Endothelial cell (in vitro differentiated cells): ENCODE data around the gene CTDSPL. TPM values are rescaled to one million over a fixed set of nuclear protein-coding genes. Genes with fewer than 3 reads are reported as not detected.

Source experiments
- DNase-seq: peaks from one replicate; pipeline ENCODE4 v3.0.0; 2021; ENCODE audit warnings: low spot score
- H3K27ac Mint-ChIP-seq: one replicate; pipeline ENCODE4 v1.8.0; 2021; ENCODE audit warnings: mixed read lengths, inconsistent platforms; ENCODE audit not compliant: unreplicated experiment
- H3K27me3 Mint-ChIP-seq: one replicate; pipeline ENCODE4 v1.8.0; 2021; ENCODE audit warnings: mild to moderate bottlenecking, moderate library complexity, mixed read lengths, inconsistent platforms; ENCODE audit not compliant: unreplicated experiment
- H3K36me3 Mint-ChIP-seq: one replicate; pipeline ENCODE4 v1.8.0; 2021; ENCODE audit warnings: mild to moderate bottlenecking, low read depth, mixed read lengths, inconsistent platforms; ENCODE audit not compliant: unreplicated experiment
- H3K4me1 Mint-ChIP-seq: one replicate; pipeline ENCODE4 v1.8.0; 2021; ENCODE audit warnings: mild to moderate bottlenecking, mixed read lengths, inconsistent platforms; ENCODE audit not compliant: unreplicated experiment
- H3K4me3 Mint-ChIP-seq: one replicate; pipeline ENCODE4 v1.8.0; 2021; ENCODE audit warnings: mild to moderate bottlenecking, mixed read lengths, inconsistent platforms; ENCODE audit not compliant: unreplicated experiment
- H3K9me3 Mint-ChIP-seq: one replicate; pipeline ENCODE4 v1.8.0; 2021; ENCODE audit warnings: mixed read lengths, inconsistent platforms; ENCODE audit not compliant: unreplicated experiment
- total RNA-seq: library from RNA; stranded (reverse); fragmentation: NEBNext Ultra II Directional; extraction: Animal tissue kit (Norgen Biotek cat#: 25700); gene quantifications from one replicate; pipeline ENCODE4 v1.2.1, GENCODE V29; 2021; ENCODE audit not compliant: unreplicated experiment
- TF ChIP-seq, protein P1 (sequence below): fragments of 200-600 bp; sonication (generic); IDR thresholded peaks from one replicate; pipeline ENCODE4 v1.5.0; 2021; ENCODE audit warnings: antibody characterized with exemption; ENCODE audit not compliant: unreplicated experiment

CTDSPL gene
- total RNA-seq, 1 donor from 2014 or later, result 71.4 TPM

DNA sequence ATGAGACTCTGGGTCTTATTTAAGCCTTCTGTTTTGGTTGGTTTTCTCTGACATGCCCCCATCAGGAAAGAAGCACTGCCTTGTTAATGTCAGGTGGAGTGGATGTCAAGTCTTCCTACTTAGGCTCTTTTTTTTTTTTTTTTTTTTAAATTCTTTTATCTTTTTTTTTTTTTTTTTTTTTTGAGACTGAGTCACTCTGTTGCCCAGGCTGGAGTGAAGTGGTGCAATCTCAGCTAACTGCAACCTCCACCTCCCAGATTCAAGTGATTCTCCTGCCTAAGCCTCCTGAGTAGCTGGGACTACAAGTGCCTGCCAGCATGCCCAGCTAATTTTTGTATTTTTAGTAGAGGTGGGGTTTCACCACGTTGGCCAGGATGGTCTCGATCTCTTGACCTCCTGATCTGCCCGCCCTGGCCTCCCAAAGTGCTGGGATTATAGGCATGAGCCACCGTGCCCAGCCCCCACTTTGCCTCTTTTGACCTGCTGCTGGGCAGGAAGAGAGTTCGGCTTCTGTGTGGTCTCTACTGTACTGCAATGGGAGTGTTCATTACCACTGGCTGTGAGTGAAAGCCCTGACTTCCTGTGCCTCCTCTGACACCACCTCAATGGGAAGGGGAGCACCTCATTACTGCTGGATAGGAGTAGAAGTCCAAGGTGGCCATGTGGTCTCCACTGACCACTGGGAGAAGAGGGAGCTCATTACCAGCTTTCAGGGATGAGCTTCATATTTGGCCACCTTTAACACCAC, 10.9 kb downstream of the CTDSPL start:
- H3K4me1 Mint-ChIP-seq, result peaks cover 7% of the 10 kb centered on the region
- H3K27me3 Mint-ChIP-seq, result no peaks in the 10 kb centered on the region
- no peaks in the 10 kb centered on the region for H3K9me3 Mint-ChIP-seq
- H3K4me3 Mint-ChIP-seq, result no peak overlapping the region
- no peak overlapping the region for H3K27ac Mint-ChIP-seq
- no peak for DNase-seq
- TF ChIP-seq, protein P1, sequence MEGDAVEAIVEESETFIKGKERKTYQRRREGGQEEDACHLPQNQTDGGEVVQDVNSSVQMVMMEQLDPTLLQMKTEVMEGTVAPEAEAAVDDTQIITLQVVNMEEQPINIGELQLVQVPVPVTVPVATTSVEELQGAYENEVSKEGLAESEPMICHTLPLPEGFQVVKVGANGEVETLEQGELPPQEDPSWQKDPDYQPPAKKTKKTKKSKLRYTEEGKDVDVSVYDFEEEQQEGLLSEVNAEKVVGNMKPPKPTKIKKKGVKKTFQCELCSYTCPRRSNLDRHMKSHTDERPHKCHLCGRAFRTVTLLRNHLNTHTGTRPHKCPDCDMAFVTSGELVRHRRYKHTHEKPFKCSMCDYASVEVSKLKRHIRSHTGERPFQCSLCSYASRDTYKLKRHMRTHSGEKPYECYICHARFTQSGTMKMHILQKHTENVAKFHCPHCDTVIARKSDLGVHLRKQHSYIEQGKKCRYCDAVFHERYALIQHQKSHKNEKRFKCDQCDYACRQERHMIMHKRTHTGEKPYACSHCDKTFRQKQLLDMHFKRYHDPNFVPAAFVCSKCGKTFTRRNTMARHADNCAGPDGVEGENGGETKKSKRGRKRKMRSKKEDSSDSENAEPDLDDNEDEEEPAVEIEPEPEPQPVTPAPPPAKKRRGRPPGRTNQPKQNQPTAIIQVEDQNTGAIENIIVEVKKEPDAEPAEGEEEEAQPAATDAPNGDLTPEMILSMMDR, result no peak
- peaks cover 7% of the 10 kb centered on the region for H3K36me3 Mint-ChIP-seq

DNA sequence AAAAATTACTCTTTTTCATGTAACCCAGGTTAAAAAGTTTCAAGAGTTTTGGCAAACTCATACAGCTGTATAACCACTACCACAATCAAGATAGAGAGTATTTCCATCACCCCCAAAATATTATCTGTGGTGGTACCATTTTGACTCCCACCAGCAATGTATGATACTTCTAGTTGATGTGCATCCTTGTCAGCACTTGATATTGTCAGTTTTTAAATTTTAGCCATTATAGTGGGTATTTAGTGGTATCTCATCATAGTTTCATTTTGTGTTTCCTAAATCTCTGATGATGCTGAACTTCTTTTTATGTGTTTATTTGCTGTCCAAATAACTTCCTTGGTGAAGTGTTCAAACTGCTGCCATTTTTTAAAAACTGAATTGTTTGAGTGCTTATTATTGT, 14.6 kb downstream of the CTDSPL start:
- no peak for DNase-seq
- peaks cover 11% of the 10 kb centered on the region for H3K4me1 Mint-ChIP-seq
- no peak overlapping the region for H3K27ac Mint-ChIP-seq
- TF ChIP-seq, protein P1, result no peak
- no peak overlapping the region for H3K4me3 Mint-ChIP-seq
- H3K36me3 Mint-ChIP-seq, result peaks cover 7% of the 10 kb centered on the region
- no peaks in the 10 kb centered on the region for H3K27me3 Mint-ChIP-seq
- no peaks in the 10 kb centered on the region for H3K9me3 Mint-ChIP-seq

GRCh38 chr3:37882711-37883110, 21.0 kb downstream of the CTDSPL start:
- Mint-ChIP-seq H3K36me3 (no peaks in the 10 kb centered on the region), H3K4me3 (no peak overlapping the region), H3K9me3 (no peaks in the 10 kb centered on the region), H3K27ac (no peak overlapping the region), H3K27me3 (no peaks in the 10 kb centered on the region), H3K4me1 (peaks cover 32% of the 10 kb centered on the region)
- TF ChIP-seq, protein P1, result no peak
- DNase-seq, result no peak

GRCh38 chr3:37885814-37886213, 24.1 kb downstream of the CTDSPL start:
- TF ChIP-seq, protein P1, result no peak

GRCh38 chr3:37886395-37886794, 24.7 kb downstream of the CTDSPL start:
- TF ChIP-seq, protein P1, result no peak
- H3K4me3 Mint-ChIP-seq, result no peak overlapping the region
- H3K27ac Mint-ChIP-seq, result no peak overlapping the region
- no peaks in the 10 kb centered on the region for H3K36me3 Mint-ChIP-seq
- peaks cover 51% of the 10 kb centered on the region for H3K4me1 Mint-ChIP-seq
- H3K27me3 Mint-ChIP-seq, result peaks cover 3% of the 10 kb centered on the region
- no peaks in the 10 kb centered on the region for H3K9me3 Mint-ChIP-seq
- no peak for DNase-seq

More at GRCh38 chr3:37885814-37886213, 24.1 kb downstream of the CTDSPL start:
- Mint-ChIP-seq H3K9me3 (no peaks in the 10 kb centered on the region), H3K36me3 (no peaks in the 10 kb centered on the region), H3K4me1 (peaks cover 45% of the 10 kb centered on the region), H3K27ac (no peak overlapping the region), H3K27me3 (peaks cover 3% of the 10 kb centered on the region), H3K4me3 (no peak overlapping the region)
- no peak for DNase-seq
